ENCODE results near the gene ARHGEF10L.

The ARHGEF10L gene

DNA sequence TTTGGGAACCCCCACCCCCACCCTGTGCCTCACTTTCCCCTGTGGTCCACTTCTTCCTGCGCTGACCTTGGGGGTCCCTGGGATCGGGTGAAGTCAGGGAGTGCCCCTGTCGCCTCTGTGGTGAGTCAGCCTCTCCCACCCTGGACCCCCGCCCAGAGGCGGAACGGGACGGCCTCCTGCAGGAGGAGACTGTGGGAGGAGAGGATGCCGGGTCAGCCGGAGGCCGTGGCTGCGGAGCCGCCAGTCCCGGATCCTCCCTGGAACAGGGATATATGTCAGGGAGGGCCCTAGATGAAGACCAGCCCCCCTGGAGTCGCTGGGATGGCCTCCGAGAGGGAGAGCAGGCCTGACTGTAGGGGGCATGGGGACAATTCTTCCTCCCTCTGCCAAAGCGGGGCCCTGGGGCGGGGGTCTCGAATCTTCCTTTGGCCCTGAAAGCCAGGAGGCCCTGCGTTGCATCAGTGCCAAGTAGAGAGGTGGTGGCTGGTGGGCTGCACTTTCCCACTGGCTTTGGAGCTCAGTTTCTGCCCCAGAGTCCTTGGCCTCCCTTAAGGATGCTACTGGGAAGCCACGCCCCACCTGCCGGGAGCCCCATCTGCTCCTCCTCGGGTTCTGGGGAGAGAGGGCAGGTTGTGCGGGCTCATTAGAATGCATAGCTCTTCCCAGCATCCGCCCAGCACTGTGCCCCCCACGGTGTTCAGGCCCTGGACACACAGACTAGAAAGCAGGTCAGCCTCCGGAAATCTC lies 930 bp downstream of the ARHGEF10L start:
- Histone ChIP-seq H3K4me3 (ENCODE audit: low read depth in 1 of 2, low read length in 1 of 2) (no peak overlapping the region), H3K9me3 (no peaks in the 10 kb centered on the region), H3K27me3 (peaks cover 90% of the 10 kb centered on the region), H3K4me1 (ENCODE audit: control insufficient read depth in 1 of 2, insufficient read depth in 1 of 2, low read depth in 1 of 2, low read length in 1 of 2) (no peaks in the 10 kb centered on the region), H3K36me3 (no peaks in the 10 kb centered on the region), H3K27ac (no peak overlapping the region)
- no peak for TF ChIP-seq CTCF (IDR thresholded peaks at IDR 0.05)

- H3K36me3 ChIP-seq, result no peaks in the 10 kb centered on the region
- no peak overlapping the region for H3K27ac ChIP-seq
- H3K4me3 ChIP-seq (ENCODE audit: low read depth in 1 of 2, low read length in 1 of 2), result no peak overlapping the region
- no peaks in the 10 kb centered on the region for H3K4me1 ChIP-seq (ENCODE audit: control insufficient read depth in 1 of 2, insufficient read depth in 1 of 2, low read depth in 1 of 2, low read length in 1 of 2)
- peaks cover 68% of the 10 kb centered on the region for H3K27me3 ChIP-seq
- H3K9me3 ChIP-seq, result no peaks in the 10 kb centered on the region
- TF ChIP-seq CTCF (IDR thresholded peaks at IDR 0.05), result no peak
Measured at GRCh38 chr1:17542645-17543044, 3.1 kb downstream of the ARHGEF10L start.

GRCh38 chr1:17544776-17545350 lies 5.4 kb downstream of the ARHGEF10L start:
- no peak overlapping the region for H3K27ac ChIP-seq
- TF ChIP-seq CTCF (IDR thresholded peaks at IDR 0.05), result no peak
- no peaks in the 10 kb centered on the region for H3K9me3 ChIP-seq
- H3K4me1 ChIP-seq (ENCODE audit: control insufficient read depth in 1 of 2, insufficient read depth in 1 of 2, low read depth in 1 of 2, low read length in 1 of 2), result no peaks in the 10 kb centered on the region
- H3K36me3 ChIP-seq, result no peaks in the 10 kb centered on the region
- peaks cover 49% of the 10 kb centered on the region for H3K27me3 ChIP-seq
- H3K4me3 ChIP-seq (ENCODE audit: low read depth in 1 of 2, low read length in 1 of 2), result no peak overlapping the region

DNA sequence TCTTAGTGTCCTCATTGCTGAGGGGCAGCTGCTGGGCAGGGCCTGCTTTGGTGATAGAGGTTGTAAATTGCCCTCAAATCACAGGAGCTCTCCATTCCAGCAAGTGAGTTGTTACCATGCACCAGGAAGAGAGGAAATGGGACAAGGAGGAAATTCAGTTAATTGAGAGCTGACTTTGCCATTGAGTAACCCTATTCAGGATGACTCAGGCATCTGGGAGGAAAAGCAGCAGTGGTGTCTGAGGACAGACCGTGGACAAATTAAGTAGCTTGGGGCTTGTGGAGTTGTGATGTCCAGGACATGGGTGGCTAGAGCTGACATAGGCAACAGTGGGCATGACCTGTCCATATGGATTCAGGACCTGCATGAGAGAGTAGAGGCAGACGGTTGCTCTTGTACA lies 5.9 kb downstream of the ARHGEF10L start:
- no peak overlapping the region for H3K27ac ChIP-seq

GRCh38 chr1:17546946-17547670 lies 7.6 kb downstream of the ARHGEF10L start:
- Histone ChIP-seq H3K27me3 (peaks cover 49% of the 10 kb centered on the region), H3K9me3 (no peaks in the 10 kb centered on the region), H3K4me3 (ENCODE audit: low read depth in 1 of 2, low read length in 1 of 2) (no peak overlapping the region), H3K4me1 (ENCODE audit: control insufficient read depth in 1 of 2, insufficient read depth in 1 of 2, low read depth in 1 of 2, low read length in 1 of 2) (no peaks in the 10 kb centered on the region), H3K27ac (no peak overlapping the region), H3K36me3 (no peaks in the 10 kb centered on the region)
- TF ChIP-seq CTCF (IDR thresholded peaks at IDR 0.05), result no peak

More for the DNA sequence above, 5.9 kb downstream of the ARHGEF10L start:
- TF ChIP-seq CTCF (IDR thresholded peaks at IDR 0.05), result no peak
- Histone ChIP-seq H3K4me1 (ENCODE audit: control insufficient read depth in 1 of 2, insufficient read depth in 1 of 2, low read depth in 1 of 2, low read length in 1 of 2) (no peaks in the 10 kb centered on the region), H3K9me3 (no peaks in the 10 kb centered on the region), H3K27me3 (peaks cover 49% of the 10 kb centered on the region), H3K4me3 (ENCODE audit: low read depth in 1 of 2, low read length in 1 of 2) (no peak overlapping the region), H3K36me3 (no peaks in the 10 kb centered on the region)
